ENCODE results near the gene MARCHF3.

DNA sequence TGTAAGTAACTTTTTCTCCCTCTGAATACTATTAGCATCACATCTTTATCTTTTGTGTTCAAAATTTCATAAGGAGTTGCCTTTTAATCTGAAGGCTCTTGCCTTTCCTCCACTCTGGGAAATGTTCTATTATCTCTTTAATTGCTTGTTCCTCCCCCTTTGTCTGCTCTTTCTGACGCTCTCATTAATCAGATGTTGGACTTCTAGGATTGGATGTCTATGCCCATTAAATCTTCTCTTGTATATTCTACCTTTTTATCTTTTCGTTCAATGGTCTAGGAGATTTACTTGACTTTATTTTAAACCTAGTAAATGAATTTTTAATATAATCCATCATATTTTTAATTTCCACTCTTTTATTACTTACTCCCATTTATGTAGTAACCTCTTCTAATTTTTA is 76.7 kb downstream of the MARCHF3 start:
- no peak for TF ChIP-seq POLR2AphosphoS5 (IDR thresholded peaks at IDR 0.05; ENCODE audit: borderline replicate concordance, low read depth, low read length)
- no peak for TF ChIP-seq EZH2 (IDR thresholded peaks at IDR 0.05)
- no peak for TF ChIP-seq FOXP2 (optimal IDR thresholded peaks at IDR 0.05; ENCODE audit: control extremely low read depth, extremely low read length, insufficient read depth)

Measured in SK-N-MC (cell line).